HEK293T (cell line): ENCODE data around the gene TRAF6.
A peak's percentile ranks its signal among the peaks of the same experiment; 100 is the strongest.

Experiments
- CTCF ChIA-PET: fragments of 350-600 bp; formaldehyde crosslinking; extraction: SDS; loops from one replicate; lab custom pipeline; 2021; ENCODE audit warnings: antibody characterized with exemption, inconsistent platforms; lab: Yijun Ruan, JAX
- POLR2A ChIA-PET: fragments of 350-600 bp; formaldehyde crosslinking; extraction: SDS; loops from one replicate; lab custom pipeline; 2020; ENCODE audit warnings: antibody characterized with exemption, inconsistent platforms; lab: Yijun Ruan, JAX
- DNase-seq: peaks from one replicate; pipeline ENCODE4 v3.0.0; 2012; ENCODE audit warnings: mixed read lengths; ENCODE audit errors: extremely low spot score
- ARNT ChIP-seq: fragments of 450-650 bp; IDR thresholded peaks from 2 replicates; pipeline ENCODE4 v1.6.1; 2017; ENCODE audit warnings: mild to moderate bottlenecking
- BHLHE40 ChIP-seq: fragments of 450-650 bp; IDR thresholded peaks from 2 replicates; pipeline ENCODE4 v1.6.1; 2016; ENCODE audit warnings: mild to moderate bottlenecking, moderate library complexity, borderline replicate concordance
- CTBP1 ChIP-seq: fragments of 450-650 bp; IDR thresholded peaks from 2 replicates; pipeline ENCODE4 v1.6.1; 2016; ENCODE audit warnings: borderline replicate concordance
- ELF4 ChIP-seq: fragments of 450-650 bp; IDR thresholded peaks from 2 replicates; pipeline ENCODE4 v1.6.1; 2017; ENCODE audit warnings: antibody characterized with exemption
- FOXA1 ChIP-seq: fragments of 450-650 bp; IDR thresholded peaks from 2 replicates; pipeline ENCODE4 v1.6.1; 2016; ENCODE audit warnings: mild to moderate bottlenecking
- FOXK2 ChIP-seq: fragments of 450-650 bp; IDR thresholded peaks from 2 replicates; pipeline ENCODE4 v1.6.1; 2016; ENCODE audit warnings: mild to moderate bottlenecking
- FOXM1 ChIP-seq: fragments of 450-650 bp; IDR thresholded peaks from 2 replicates; pipeline ENCODE4 v1.6.1; 2017; ENCODE audit warnings: mild to moderate bottlenecking, borderline replicate concordance
- HDGF ChIP-seq: fragments of 450-650 bp; IDR thresholded peaks from 2 replicates; pipeline ENCODE4 v1.6.1; 2017; ENCODE audit warnings: antibody characterized with exemption, borderline replicate concordance
- L3MBTL2 ChIP-seq: fragments of 450-650 bp; conservative IDR thresholded peaks from 2 replicates; pipeline ENCODE4 v1.6.1; 2016; ENCODE audit warnings: mild to moderate bottlenecking
- LEF1 ChIP-seq: fragments of 450-650 bp; IDR thresholded peaks from 2 replicates; pipeline ENCODE4 v1.6.1; 2017; ENCODE audit warnings: mild to moderate bottlenecking, borderline replicate concordance
- NFRKB ChIP-seq: fragments of 450-650 bp; IDR thresholded peaks from 2 replicates; pipeline ENCODE4 v1.6.1; 2016; ENCODE audit warnings: mild to moderate bottlenecking, moderate library complexity
- PKNOX1 ChIP-seq: fragments of 450-650 bp; IDR thresholded peaks from 2 replicates; pipeline ENCODE4 v1.6.1; 2016
- SP1 ChIP-seq: fragments of 450-650 bp; IDR thresholded peaks from 2 replicates; pipeline ENCODE4 v1.6.1; 2017
- SUZ12 ChIP-seq: fragments of 450-650 bp; IDR thresholded peaks from 2 replicates; pipeline ENCODE4 v1.6.1; 2016; ENCODE audit warnings: mild to moderate bottlenecking
- TARDBP ChIP-seq: fragments of 450-650 bp; IDR thresholded peaks from 2 replicates; pipeline ENCODE4 v1.6.1; 2016
- ZNF384 ChIP-seq: fragments of 450-650 bp; IDR thresholded peaks from 2 replicates; pipeline ENCODE4 v1.6.1; 2016

TRAF6 gene

DNA sequence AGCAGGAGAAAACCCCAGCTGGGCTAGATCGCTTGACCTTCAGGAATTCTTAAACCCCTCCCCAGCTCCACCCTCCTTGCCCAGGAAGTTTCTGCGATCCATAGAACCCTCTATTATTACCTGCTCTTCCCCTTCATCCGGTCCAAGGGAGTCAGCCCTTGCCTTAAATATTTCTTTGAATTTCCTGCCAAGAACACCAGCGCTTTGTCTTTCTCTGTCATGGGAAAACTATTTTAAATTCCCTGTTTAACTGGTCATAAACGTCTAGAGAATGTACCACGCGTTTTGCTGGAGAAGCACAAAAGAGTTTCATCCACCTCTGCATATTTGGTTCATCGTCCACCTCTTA is 496 bp upstream of the TRAF6 start:
- DNase-seq: no peak
- POLR2A ChIA-PET: interaction anchor here (1.4 kb wide), 2 partner anchors 9 to 18 kb away, joined by 4 to 8 read pairs; no protein-coding TSS in a partner anchor
- CTCF ChIA-PET: interaction anchor here (0.7 to 1.3 kb wide), 2 partner anchors 9 to 90 kb away, joined by 3 to 4 read pairs; no protein-coding TSS in a partner anchor
- TF ChIP-seq SUZ12 (no peak), CTBP1 (no peak), FOXK2 (no peak), BHLHE40 (no peak), TARDBP (no peak), PKNOX1 (no peak), LEF1 (no peak), NFRKB (no peak), HDGF (no peak), FOXA1 (no peak), ARNT (no peak), L3MBTL2 (no peak)

- CTCF ChIA-PET: interaction anchor here (0.6 kb wide), 1 partner anchor 659 kb away, joined by 3 read pairs; no protein-coding TSS in a partner anchor
- TF ChIP-seq ZNF384 (peak; percentile 53; the same call in 1 of the 2 replicates), TARDBP (no peak)
- no peak for DNase-seq
- POLR2A ChIA-PET: no interaction called here
Measured at GRCh38 chr11:36509201-36509639, 852 bp downstream of the TRAF6 start.

- POLR2A ChIA-PET: no interaction called here
- CTCF ChIA-PET: interaction anchor here (0.6 to 0.8 kb wide), 3 partner anchors 16 to 687 kb away, joined by 3 read pairs; no protein-coding TSS in a partner anchor
Measured at GRCh38 chr11:36508743-36509142, 1.3 kb downstream of the TRAF6 start.

DNA sequence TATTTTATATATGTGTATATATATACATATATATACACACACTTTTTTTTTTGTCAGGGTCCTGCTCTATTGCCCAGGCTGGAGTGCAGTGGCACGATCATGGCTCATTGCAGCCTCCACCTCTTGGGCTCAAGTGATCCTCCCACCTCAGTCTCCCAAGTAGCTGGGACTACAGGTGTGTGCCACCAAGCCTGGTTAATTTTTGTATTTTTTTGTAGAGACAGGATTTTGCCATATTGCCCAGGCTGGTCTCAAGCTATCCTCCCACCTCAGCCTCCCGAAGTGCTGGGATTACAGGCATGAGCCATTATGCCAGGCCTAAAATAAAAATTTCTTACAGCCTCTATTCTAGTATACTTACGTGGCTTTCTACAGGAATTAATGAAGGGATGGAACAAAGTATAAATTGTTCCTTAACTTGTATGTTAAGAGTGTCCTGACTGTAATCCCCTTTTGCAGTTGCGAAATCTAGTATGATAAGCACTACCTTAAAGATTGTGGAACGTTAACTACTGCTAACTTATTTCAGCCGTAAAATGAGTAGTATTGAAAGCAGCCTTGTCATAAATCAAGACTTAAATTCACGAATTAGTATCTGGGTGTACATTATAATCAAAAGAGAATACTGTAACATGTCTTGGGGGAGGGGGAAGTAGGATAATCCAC is 2.1 kb downstream of the TRAF6 start:
- ChIA-PET POLR2A (no interaction called here), CTCF (interaction anchor here (0.7 to 0.8 kb wide), 2 partner anchors 15 to 686 kb away, joined by 3 read pairs; no protein-coding TSS in a partner anchor)
- DNase-seq: no peak
- no peak for TF ChIP-seq LEF1
- no peak for TF ChIP-seq FOXA1
- no peak for TF ChIP-seq ARNT
- no peak for TF ChIP-seq PKNOX1
- no peak for TF ChIP-seq ELF4
- no peak for TF ChIP-seq ZNF384
- no peak for TF ChIP-seq TARDBP
- TF ChIP-seq SUZ12: no peak
- no peak for TF ChIP-seq NFRKB
- TF ChIP-seq BHLHE40: no peak
- no peak for TF ChIP-seq FOXM1
- TF ChIP-seq CTBP1: no peak
- TF ChIP-seq FOXK2: no peak
- TF ChIP-seq HDGF: no peak
- no peak for TF ChIP-seq L3MBTL2
- no peak for TF ChIP-seq SP1

More at GRCh38 chr11:36508743-36509142, 1.3 kb downstream of the TRAF6 start:
- DNase-seq: no peak
- TF ChIP-seq ELF4 (no peak), SP1 (no peak), PKNOX1 (no peak), L3MBTL2 (no peak), LEF1 (no peak), FOXA1 (no peak), HDGF (no peak), SUZ12 (no peak), TARDBP (no peak), BHLHE40 (no peak), FOXM1 (no peak), ZNF384 (no peak), FOXK2 (no peak), NFRKB (no peak), ARNT (no peak), CTBP1 (no peak)

DNA sequence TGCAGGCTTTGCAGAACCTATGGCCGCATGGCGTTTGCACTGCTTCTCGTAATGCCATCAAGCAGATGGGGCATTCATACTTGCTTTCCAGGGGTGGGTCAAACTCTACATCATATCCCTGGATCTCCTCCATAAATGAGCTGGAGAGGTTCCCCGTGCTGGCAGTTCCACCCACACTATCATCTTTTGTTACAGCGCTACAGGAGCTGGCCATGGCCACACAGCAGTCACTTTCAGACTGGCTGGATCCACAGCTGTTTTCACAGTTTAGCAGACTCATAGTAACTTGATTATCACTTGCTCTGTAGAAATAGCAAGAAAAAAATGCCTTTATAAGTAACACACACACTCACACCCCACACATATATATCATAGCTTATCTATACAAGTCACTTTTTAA is 8.8 kb downstream of the TRAF6 start:
- CTCF ChIA-PET: interaction anchor here (0.8 to 2.6 kb wide), 3 partner anchors 8 to 40 kb away, joined by 3 to 10 read pairs (median 4); partner anchors contain the start of gene TRAF6

More for the DNA sequence above, 8.8 kb downstream of the TRAF6 start:
- no peak for DNase-seq
- TF ChIP-seq SUZ12 (no peak), ZNF384 (no peak), NFRKB (no peak), HDGF (no peak), FOXA1 (no peak), L3MBTL2 (no peak), ARNT (no peak), BHLHE40 (no peak), CTBP1 (no peak), PKNOX1 (no peak), ELF4 (no peak)
- POLR2A ChIA-PET: interaction anchor here (2.4 kb wide), 1 partner anchor 9 kb away, joined by 8 read pairs; the partner anchor contains the start of gene TRAF6
